Chondrocyte (in vitro differentiated cells): ENCODE results near the gene CD80. TPM values are rescaled to one million over a fixed set of nuclear protein-coding genes. Genes with fewer than 3 reads are reported as not detected.

ENCODE experiments used
- DNase-seq: peaks from one replicate; pipeline ENCODE4 v3.0.0; 2021; ENCODE audit warnings: mixed read lengths, low spot score
- H3K27ac Mint-ChIP-seq: one replicate; pipeline ENCODE4 v1.8.0; 2021; ENCODE audit warnings: mild to moderate bottlenecking, moderate library complexity, mixed read lengths; ENCODE audit not compliant: unreplicated experiment
- H3K27me3 Mint-ChIP-seq: 2 replicates; pipeline ENCODE4 v1.8.0; 2021; ENCODE audit warnings: low read depth, mixed read lengths
- H3K36me3 Mint-ChIP-seq: 2 replicates; pipeline ENCODE4 v1.8.0; 2021; ENCODE audit warnings: low read depth, mixed read lengths
- H3K4me1 Mint-ChIP-seq: 2 replicates; pipeline ENCODE4 v1.8.0; 2021; ENCODE audit warnings: low read depth, mild to moderate bottlenecking, mixed read lengths
- H3K4me3 Mint-ChIP-seq: one replicate; pipeline ENCODE4 v1.8.0; 2021; ENCODE audit warnings: mild to moderate bottlenecking, moderate library complexity, mixed read lengths; ENCODE audit not compliant: unreplicated experiment
- H3K9me3 Mint-ChIP-seq: 2 replicates; pipeline ENCODE4 v1.8.0; 2021; ENCODE audit warnings: low read depth, mixed read lengths
- total RNA-seq: library from RNA; stranded (reverse); gene quantifications from 3 replicates; pipeline ENCODE4 v1.2.1, GENCODE V29; 2021
- TF ChIP-seq, protein P1 (sequence below): fragments of 200-600 bp; sonication (generic); IDR thresholded peaks from 2 replicates; pipeline ENCODE4 v1.5.0; 2021; ENCODE audit warnings: antibody characterized with exemption, mild to moderate bottlenecking, moderate library complexity

The CD80 gene
- total RNA-seq, 1 donor from 2014 or later = not detected

DNA sequence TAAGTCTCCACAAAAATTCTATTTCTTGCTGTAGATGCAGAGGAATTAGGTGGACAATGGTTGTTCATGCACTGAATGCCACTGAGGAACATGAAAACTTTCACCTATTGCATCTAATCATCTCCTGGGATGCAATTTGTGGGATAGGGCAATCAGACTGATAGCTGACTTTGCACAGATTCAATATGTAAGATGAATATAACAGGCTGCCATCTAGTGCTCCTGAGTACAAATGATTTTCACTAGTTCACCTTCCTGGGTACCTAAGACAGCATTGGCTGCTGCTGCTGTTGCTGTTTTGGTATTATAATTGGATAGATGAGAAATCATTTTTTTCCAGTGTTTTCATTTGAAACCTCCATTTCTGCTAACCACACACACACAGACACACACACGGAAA, 41.4 kb downstream of the CD80 start:
- H3K4me1 Mint-ChIP-seq = no peaks in the 10 kb centered on the region
- no peak overlapping the region for H3K4me3 Mint-ChIP-seq
- no peaks in the 10 kb centered on the region for H3K9me3 Mint-ChIP-seq
- no peaks in the 10 kb centered on the region for H3K27me3 Mint-ChIP-seq
- TF ChIP-seq, protein P1, sequence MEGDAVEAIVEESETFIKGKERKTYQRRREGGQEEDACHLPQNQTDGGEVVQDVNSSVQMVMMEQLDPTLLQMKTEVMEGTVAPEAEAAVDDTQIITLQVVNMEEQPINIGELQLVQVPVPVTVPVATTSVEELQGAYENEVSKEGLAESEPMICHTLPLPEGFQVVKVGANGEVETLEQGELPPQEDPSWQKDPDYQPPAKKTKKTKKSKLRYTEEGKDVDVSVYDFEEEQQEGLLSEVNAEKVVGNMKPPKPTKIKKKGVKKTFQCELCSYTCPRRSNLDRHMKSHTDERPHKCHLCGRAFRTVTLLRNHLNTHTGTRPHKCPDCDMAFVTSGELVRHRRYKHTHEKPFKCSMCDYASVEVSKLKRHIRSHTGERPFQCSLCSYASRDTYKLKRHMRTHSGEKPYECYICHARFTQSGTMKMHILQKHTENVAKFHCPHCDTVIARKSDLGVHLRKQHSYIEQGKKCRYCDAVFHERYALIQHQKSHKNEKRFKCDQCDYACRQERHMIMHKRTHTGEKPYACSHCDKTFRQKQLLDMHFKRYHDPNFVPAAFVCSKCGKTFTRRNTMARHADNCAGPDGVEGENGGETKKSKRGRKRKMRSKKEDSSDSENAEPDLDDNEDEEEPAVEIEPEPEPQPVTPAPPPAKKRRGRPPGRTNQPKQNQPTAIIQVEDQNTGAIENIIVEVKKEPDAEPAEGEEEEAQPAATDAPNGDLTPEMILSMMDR = no peak
- no peak overlapping the region for H3K27ac Mint-ChIP-seq
- peaks cover 50% of the 10 kb centered on the region for H3K36me3 Mint-ChIP-seq
- no peak for DNase-seq

DNA sequence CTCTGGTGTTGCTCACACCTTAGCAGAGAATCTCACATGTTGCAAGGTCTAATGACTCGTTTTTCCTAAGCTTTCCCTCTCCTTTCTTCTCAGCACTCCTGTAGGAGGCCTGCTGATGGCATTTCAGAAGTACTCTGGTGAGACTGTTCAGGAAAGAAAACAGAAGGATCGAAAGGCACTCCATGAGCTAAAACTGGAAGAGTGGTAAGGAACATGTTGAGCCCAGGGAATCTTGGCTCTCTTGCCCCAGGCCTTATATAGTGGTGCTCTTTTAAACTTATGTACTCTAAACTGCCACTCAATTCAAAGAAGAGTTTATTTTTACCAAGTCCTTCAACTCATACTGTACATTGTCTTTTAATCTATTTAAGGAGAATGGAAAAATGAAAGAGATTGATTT, 42.3 kb downstream of the CD80 start:
- no peaks in the 10 kb centered on the region for H3K27me3 Mint-ChIP-seq
- peaks cover 51% of the 10 kb centered on the region for H3K36me3 Mint-ChIP-seq

DNA sequence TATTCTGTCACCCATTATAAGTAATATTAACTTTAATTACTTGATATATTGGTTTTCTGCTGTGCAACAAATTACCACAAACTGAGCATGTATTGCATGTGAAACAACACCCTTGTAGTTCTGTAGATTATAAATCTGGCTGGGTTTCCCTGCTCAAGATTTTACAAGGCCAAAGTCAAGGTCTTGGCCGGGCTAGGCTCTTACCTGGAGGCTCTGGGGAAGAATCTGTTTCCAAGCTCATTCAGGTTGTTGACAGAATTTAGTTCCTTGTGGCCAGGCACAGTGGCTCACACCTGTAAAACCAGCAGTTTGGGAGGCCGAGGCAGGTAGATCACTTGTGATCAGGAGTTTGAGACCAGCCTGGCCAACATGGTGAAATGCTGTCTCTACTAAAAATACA, 44.8 kb downstream of the CD80 start:
- Mint-ChIP-seq H3K4me3 (no peak overlapping the region), H3K27me3 (no peaks in the 10 kb centered on the region), H3K9me3 (no peaks in the 10 kb centered on the region), H3K36me3 (peaks cover 31% of the 10 kb centered on the region), H3K27ac (no peak overlapping the region), H3K4me1 (no peaks in the 10 kb centered on the region)
- TF ChIP-seq, protein P1 = no peak
- DNase-seq = no peak

More for the DNA sequence above, 42.3 kb downstream of the CD80 start:
- Mint-ChIP-seq H3K9me3 (no peaks in the 10 kb centered on the region), H3K4me3 (no peak overlapping the region), H3K4me1 (no peaks in the 10 kb centered on the region), H3K27ac (no peak overlapping the region)
- TF ChIP-seq, protein P1 = no peak
- DNase-seq = no peak

DNA sequence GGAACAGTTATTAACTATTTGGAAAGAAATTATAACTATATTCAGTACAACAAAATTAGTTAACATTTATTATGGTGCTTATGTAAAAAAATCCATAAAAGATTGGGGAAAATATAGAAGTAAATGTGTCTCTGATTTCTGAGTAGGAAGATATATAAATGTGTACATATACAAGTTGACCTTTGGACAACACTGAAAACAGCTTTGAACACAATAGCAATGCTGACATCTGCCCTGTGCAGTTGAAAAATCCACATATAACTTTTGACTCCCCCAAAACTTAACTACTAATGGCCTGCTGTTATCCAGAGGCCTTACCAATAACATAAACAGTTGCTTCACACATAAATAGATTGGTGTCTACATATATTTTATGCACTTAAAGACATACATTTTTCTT, 48.7 kb downstream of the CD80 start:
- Mint-ChIP-seq H3K9me3 (no peaks in the 10 kb centered on the region), H3K4me3 (no peak overlapping the region), H3K36me3 (peaks cover 37% of the 10 kb centered on the region), H3K4me1 (no peaks in the 10 kb centered on the region), H3K27ac (no peak overlapping the region), H3K27me3 (no peaks in the 10 kb centered on the region)
- TF ChIP-seq, protein P1 = no peak
- no peak for DNase-seq

DNA sequence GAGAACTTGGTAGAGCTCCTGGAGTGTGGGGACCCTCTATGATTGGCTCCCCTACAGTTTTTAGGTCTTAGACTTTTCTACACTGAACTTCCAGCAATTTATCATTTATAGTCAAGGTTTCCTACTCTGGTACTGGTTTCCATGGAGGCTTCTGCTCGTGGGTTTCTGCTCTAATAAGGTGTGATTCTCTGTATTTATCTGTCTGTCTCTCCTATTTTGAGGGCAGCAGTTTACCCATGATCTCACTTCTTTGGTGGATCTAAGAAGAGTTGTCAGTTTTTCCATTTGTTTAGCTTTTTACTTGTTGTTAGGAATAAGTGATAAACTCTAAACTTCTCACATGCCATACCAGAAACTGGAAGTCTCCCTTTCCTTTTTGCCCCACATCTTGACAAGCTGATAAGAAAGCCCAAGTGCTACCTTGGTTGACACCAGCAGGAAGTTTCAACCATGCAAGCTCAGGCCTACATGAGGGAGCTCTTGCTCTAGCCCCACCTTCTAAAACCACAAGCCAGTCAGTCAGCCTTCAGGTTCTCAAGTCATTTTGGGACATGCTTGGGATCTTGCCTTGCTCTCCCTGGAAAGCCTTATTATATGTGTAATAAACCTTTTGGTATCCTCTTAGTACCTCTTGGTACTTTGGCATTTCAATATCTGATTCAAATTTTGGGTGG, 51.1 kb downstream of the CD80 start:
- no peak overlapping the region for H3K27ac Mint-ChIP-seq

More for the DNA sequence above, 51.1 kb downstream of the CD80 start:
- no peaks in the 10 kb centered on the region for H3K9me3 Mint-ChIP-seq
- H3K27me3 Mint-ChIP-seq = no peaks in the 10 kb centered on the region
- TF ChIP-seq, protein P1 = no peak
- H3K4me3 Mint-ChIP-seq = no peak overlapping the region
- no peak for DNase-seq
- H3K4me1 Mint-ChIP-seq = no peaks in the 10 kb centered on the region
- H3K36me3 Mint-ChIP-seq = peaks cover 33% of the 10 kb centered on the region
